Mesothelial cell of epicardium (in vitro differentiated cells): ENCODE results near the gene NUB1. TPM values are rescaled to one million over a fixed set of nuclear protein-coding genes. Genes with fewer than 3 reads are reported as not detected.

ENCODE experiments used
- DNase-seq, 2 experiments: peaks; one replicate each; pipeline ENCODE4 v3.0.0; 2021; ENCODE audit warnings: low spot score in 2 of 2; ENCODE audit not compliant: unreplicated experiment in 2 of 2
- H3K27ac Mint-ChIP-seq: 2 replicates; pipeline ENCODE4 v1.8.0; 2021; ENCODE audit warnings: mixed read lengths
- H3K27me3 Mint-ChIP-seq: 2 replicates; pipeline ENCODE4 v1.8.0; 2021; ENCODE audit warnings: low read depth, mixed read lengths
- H3K36me3 Mint-ChIP-seq: 2 replicates; pipeline ENCODE4 v1.8.0; 2021; ENCODE audit warnings: mixed read lengths
- H3K4me1 Mint-ChIP-seq: 2 replicates; pipeline ENCODE4 v1.8.0; 2021; ENCODE audit warnings: mixed read lengths
- H3K4me3 Mint-ChIP-seq: 2 replicates; pipeline ENCODE4 v1.8.0; 2021; ENCODE audit warnings: mild to moderate bottlenecking, moderate library complexity, mixed read lengths
- H3K9me3 Mint-ChIP-seq: 2 replicates; pipeline ENCODE4 v1.8.0; 2021; ENCODE audit warnings: mixed read lengths
- total RNA-seq: library from RNA; stranded (reverse); gene quantifications from 3 replicates; pipeline ENCODE4 v1.2.1, GENCODE V29; 2021
- TF ChIP-seq, protein P1 (sequence below): fragments of 200-600 bp; sonication (generic); IDR thresholded peaks from one replicate; pipeline ENCODE4 v1.5.0; 2021; ENCODE audit warnings: antibody characterized with exemption; ENCODE audit not compliant: unreplicated experiment

Gene NUB1
- total RNA-seq, 1 donor from 2014 or later: 52.3 TPM

- Mint-ChIP-seq H3K27me3 (no peaks in the 10 kb centered on the region), H3K36me3 (peaks cover 34% of the 10 kb centered on the region), H3K9me3 (no peaks in the 10 kb centered on the region), H3K27ac (peak overlapping the region; percentile 67), H3K4me1 (peaks cover 12% of the 10 kb centered on the region), H3K4me3 (no peak overlapping the region)
- DNase-seq: no peak
- TF ChIP-seq, protein P1, sequence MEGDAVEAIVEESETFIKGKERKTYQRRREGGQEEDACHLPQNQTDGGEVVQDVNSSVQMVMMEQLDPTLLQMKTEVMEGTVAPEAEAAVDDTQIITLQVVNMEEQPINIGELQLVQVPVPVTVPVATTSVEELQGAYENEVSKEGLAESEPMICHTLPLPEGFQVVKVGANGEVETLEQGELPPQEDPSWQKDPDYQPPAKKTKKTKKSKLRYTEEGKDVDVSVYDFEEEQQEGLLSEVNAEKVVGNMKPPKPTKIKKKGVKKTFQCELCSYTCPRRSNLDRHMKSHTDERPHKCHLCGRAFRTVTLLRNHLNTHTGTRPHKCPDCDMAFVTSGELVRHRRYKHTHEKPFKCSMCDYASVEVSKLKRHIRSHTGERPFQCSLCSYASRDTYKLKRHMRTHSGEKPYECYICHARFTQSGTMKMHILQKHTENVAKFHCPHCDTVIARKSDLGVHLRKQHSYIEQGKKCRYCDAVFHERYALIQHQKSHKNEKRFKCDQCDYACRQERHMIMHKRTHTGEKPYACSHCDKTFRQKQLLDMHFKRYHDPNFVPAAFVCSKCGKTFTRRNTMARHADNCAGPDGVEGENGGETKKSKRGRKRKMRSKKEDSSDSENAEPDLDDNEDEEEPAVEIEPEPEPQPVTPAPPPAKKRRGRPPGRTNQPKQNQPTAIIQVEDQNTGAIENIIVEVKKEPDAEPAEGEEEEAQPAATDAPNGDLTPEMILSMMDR: no peak
Measured at GRCh38 chr7:151383638-151384351, 42.2 kb downstream of the NUB1 start.

- TF ChIP-seq, protein P1: no peak
- DNase-seq: no peak
- H3K9me3 Mint-ChIP-seq: no peaks in the 10 kb centered on the region
- H3K4me1 Mint-ChIP-seq: peaks cover 12% of the 10 kb centered on the region
- H3K36me3 Mint-ChIP-seq: peaks cover 33% of the 10 kb centered on the region
- no peak overlapping the region for H3K4me3 Mint-ChIP-seq
- H3K27me3 Mint-ChIP-seq: no peaks in the 10 kb centered on the region
- H3K27ac Mint-ChIP-seq: peak overlapping the region; percentile 67
Measured at GRCh38 chr7:151384352-151384697, 42.7 kb downstream of the NUB1 start.

- peaks cover 12% of the 10 kb centered on the region for H3K4me1 Mint-ChIP-seq
- H3K36me3 Mint-ChIP-seq: peaks cover 35% of the 10 kb centered on the region
- no peak for DNase-seq
- TF ChIP-seq, protein P1: no peak
- H3K27ac Mint-ChIP-seq: no peak overlapping the region
- H3K27me3 Mint-ChIP-seq: no peaks in the 10 kb centered on the region
- H3K9me3 Mint-ChIP-seq: no peaks in the 10 kb centered on the region
- H3K4me3 Mint-ChIP-seq: no peak overlapping the region
Measured at GRCh38 chr7:151384776-151385625, 43.4 kb downstream of the NUB1 start.

- Mint-ChIP-seq H3K4me1 (peaks cover 12% of the 10 kb centered on the region), H3K36me3 (peaks cover 38% of the 10 kb centered on the region), H3K9me3 (no peaks in the 10 kb centered on the region), H3K27ac (peak overlapping the region; percentile 84), H3K4me3 (no peak overlapping the region), H3K27me3 (no peaks in the 10 kb centered on the region)
- TF ChIP-seq, protein P1: no peak
- no peak for DNase-seq
Measured at GRCh38 chr7:151385626-151386300, 44.2 kb downstream of the NUB1 start.

DNA sequence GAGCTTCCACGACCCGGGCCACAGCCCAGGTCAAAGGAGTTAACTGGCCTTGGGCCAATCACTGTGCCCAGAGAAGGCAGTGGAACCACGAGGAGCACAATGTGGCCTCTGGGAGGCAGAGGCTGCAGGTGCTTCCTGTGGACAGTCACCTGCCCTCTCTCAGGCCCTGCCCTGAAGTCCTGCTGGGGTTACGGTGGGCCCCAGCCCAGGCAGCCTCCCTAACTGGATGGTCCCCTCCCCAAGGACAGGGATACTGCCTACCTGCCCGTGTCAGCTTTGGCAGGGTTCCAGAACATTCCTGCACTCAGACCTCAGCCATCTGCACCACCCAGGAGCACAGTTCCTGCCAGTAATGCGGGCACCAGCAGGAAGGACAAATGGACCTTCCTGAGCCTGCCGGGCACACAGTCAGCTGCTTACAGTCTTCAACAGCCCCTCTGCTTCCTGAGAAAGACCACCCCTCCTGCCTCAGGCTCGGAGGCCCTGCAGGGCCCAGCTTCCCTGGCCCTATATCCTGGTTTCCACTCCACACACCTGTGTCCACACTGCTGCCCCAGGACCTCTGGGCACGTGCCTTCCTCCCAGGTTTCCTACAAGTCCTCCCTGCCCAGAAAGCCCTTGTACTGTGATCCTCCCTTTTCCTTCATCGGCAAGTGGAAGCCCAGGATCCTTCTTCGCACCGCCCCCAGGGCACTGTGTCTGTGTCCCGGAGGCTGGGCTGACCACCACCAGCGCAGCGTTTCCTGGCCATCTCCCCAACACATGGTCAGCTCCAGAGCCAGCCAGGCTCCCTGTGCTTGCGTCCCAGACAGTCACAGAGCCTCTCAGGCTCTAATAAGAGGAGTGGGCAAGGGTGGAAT lies 44.9 kb downstream of the NUB1 start:
- no peaks in the 10 kb centered on the region for H3K27me3 Mint-ChIP-seq
- DNase-seq: no peak
- H3K4me3 Mint-ChIP-seq: no peak overlapping the region
- peaks cover 12% of the 10 kb centered on the region for H3K4me1 Mint-ChIP-seq
- no peaks in the 10 kb centered on the region for H3K9me3 Mint-ChIP-seq
- TF ChIP-seq, protein P1: no peak
- H3K27ac Mint-ChIP-seq: peak overlapping the region; percentile 84
- H3K36me3 Mint-ChIP-seq: peaks cover 39% of the 10 kb centered on the region
